Measurements from ENCODE around the gene METTL21A.
"Not testable (repeated sequence)": the region's sequence is repeated elsewhere in the genome, so short reads cannot be mapped to it uniquely, and the experiment has no call there.

METTL21A gene

DNA sequence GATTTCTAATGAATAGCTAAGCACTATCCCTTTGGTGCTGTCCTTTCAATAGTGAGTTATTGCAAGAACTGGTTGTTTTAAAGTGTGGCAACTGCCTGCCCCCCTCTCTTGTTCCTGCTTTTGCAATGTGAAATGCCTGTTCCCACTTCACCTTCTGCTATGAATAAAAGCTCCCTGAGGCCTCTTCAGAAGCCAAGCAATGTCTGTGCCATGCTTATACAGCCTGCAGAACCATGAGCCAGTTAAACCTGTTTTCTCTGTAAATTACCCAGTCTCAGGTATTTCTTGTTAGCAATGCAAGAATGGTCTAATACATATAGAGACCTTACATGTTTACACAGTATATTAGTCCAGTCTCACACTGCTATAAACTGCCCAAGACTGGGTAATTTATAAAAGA lies 15.0 kb upstream of the METTL21A start:
- in situ Hi-C loops (cut with HindIII; ENCODE audit: low sequenced_read_pairs): no loop called here
- DNase-seq (ENCODE audit: low read depth, low spot score): no peak
- H3K4me3 ChIP-seq (ENCODE audit: low read depth, low read length): no peak overlapping the region
- TF ChIP-seq, protein P1, sequence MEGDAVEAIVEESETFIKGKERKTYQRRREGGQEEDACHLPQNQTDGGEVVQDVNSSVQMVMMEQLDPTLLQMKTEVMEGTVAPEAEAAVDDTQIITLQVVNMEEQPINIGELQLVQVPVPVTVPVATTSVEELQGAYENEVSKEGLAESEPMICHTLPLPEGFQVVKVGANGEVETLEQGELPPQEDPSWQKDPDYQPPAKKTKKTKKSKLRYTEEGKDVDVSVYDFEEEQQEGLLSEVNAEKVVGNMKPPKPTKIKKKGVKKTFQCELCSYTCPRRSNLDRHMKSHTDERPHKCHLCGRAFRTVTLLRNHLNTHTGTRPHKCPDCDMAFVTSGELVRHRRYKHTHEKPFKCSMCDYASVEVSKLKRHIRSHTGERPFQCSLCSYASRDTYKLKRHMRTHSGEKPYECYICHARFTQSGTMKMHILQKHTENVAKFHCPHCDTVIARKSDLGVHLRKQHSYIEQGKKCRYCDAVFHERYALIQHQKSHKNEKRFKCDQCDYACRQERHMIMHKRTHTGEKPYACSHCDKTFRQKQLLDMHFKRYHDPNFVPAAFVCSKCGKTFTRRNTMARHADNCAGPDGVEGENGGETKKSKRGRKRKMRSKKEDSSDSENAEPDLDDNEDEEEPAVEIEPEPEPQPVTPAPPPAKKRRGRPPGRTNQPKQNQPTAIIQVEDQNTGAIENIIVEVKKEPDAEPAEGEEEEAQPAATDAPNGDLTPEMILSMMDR (IDR thresholded peaks at IDR 0.05; ENCODE audit: low read depth, low read length): no peak

DNA sequence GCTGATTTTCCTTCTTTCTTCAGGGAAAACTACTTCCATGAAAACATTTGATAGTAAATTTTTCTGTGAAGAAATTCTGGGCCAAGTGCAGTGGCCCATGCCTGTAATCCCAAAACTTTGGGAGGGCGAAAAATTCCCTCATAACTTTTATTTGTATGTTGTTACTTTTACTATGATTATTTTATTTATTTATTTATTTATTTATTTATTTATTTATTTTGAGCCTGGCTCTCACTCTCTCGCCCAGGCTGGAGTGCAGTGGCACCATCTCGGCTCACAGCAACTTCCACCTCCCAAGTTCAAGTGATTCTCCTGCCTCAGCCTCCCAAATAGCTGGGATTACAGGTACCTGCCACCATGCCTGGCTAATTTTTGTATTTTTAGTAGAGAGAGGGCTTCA lies 14.1 kb upstream of the METTL21A start:
- DNase-seq (ENCODE audit: low read depth, low spot score); in situ Hi-C loops (cut with HindIII; ENCODE audit: low sequenced_read_pairs); H3K4me3 ChIP-seq (ENCODE audit: low read depth, low read length): not testable (repeated sequence)

DNA sequence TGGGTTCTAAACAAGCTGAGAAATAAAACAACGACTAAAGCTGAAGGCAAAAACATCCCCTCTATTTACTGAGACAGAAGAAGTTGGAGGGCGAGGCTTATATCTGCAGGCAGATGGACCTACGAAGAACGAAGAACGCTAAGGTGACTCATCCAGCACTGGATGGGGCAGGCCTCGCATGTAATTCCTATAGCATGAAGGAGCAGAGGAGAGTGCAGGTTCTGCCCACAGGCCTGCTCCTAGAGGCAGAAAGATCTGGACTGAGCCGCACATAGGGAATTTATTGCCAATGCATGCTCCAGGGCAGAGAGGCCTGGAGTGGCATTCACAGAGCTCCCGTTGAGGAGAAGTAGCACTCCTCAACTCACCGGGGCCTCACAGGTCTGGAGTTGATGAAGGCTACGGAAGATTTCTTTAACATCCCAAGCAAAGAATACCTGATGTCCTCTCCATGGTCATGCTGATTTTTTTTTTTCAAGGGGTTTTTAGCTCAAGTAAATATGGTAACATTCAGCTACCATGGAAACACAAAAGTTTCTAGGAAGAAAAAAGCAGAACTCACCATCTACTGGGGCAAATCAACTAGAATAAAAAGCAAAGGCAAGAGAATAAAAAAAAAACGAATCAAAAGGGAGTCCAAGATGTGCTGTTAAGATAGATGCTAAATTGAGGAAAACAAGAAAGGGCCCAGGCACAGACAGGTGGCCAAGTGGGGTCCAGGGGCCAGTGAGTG lies 10.4 kb upstream of the METTL21A start:
- H3K4me3 ChIP-seq (ENCODE audit: low read depth, low read length): no peak overlapping the region
- no peak for DNase-seq (ENCODE audit: low read depth, low spot score)
- TF ChIP-seq, protein P1 (IDR thresholded peaks at IDR 0.05; ENCODE audit: low read depth, low read length): no peak
- in situ Hi-C loops (cut with HindIII; ENCODE audit: low sequenced_read_pairs): no loop called here

DNA sequence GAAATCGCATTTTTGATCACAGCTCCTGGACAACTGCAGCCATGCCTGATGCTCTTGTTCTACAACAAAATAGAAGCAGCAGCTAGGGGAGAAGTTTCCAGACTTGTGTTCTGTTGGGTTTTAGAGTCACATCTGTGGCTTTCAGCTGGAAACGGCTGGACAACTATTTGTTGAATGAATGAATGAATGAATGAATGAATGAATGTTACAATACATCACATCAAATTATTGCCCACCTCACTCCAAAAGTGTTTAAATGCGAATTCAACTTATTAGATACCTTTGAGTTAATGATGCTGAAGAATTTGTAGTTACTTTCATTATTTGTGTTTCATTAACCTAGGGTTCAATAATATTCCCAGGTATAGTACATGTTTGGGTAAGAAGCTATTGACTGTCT lies 8.5 kb upstream of the METTL21A start:
- in situ Hi-C loops (cut with HindIII; ENCODE audit: low sequenced_read_pairs): no loop called here
- DNase-seq (ENCODE audit: low read depth, low spot score): no peak
- no peak overlapping the region for H3K4me3 ChIP-seq (ENCODE audit: low read depth, low read length)
- TF ChIP-seq, protein P1 (IDR thresholded peaks at IDR 0.05; ENCODE audit: low read depth, low read length): no peak

DNA sequence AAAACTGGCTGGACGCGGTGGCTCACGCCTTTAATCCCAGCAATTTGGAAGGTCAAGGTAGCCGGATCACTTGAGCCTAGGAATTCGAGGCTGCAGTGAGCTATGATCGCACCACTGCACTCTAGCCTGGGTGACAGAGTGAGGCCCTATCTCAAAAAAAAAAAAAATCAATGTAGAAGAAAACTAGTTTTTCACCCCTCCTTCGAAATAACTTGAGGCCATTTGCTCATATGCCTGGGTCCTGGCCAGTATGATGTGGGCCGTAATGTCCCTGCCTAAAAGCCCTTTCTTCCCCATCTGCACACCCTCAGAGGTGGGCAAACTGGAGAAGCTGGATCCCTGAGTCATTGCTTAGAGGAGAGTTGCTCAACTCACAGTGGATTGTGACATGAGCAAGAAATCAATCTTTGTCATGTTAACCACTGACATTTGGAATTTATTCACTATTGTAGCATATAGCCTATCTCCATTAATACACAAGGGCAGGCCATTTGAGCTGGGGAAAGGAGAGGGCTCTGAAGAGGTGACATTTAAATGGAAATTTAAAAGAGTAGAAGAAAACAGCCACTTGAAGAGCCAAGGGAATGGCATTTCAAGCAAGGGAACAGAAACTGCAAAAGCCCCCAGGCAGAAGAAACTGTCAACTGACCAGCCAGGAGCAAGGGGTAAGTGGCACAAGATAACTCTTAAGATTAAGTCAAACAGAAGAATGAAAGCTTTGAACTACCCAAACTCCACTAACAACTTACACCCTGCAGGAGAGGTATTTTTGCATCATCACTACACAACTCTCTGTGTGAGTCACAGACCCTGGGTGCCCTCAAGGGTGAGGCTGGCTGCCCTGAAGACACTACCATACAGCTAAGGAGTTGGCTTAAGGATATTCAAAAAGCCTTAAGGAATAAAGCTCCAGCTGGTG lies 7.6 kb upstream of the METTL21A start:
- in situ Hi-C loops (cut with HindIII; ENCODE audit: low sequenced_read_pairs): no loop called here
- no peak overlapping the region for H3K4me3 ChIP-seq (ENCODE audit: low read depth, low read length)
- no peak for DNase-seq (ENCODE audit: low read depth, low spot score)
- TF ChIP-seq, protein P1 (IDR thresholded peaks at IDR 0.05; ENCODE audit: low read depth, low read length): no peak

DNA sequence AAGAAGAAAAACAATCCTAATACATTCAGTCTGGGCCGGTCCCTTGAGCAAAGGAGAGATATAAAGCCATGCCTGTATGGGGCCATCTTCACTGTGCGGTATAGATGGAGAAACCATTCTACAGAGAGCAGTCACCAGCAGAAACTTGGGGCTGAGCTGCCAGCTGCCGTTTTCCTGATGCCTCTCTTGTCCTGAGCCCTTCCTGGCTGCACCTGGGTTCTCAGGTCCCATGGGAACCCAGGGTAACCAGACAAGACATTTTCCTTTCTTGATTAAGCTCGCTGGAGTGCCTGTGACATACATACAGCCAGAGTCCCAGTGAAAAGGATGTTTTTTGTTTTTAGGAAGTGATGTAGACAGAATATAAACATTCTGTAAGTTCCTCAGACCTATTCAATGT lies 5.3 kb upstream of the METTL21A start:
- TF ChIP-seq, protein P1 (IDR thresholded peaks at IDR 0.05; ENCODE audit: low read depth, low read length): no peak
- H3K4me3 ChIP-seq (ENCODE audit: low read depth, low read length): no peak overlapping the region
- in situ Hi-C loops (cut with HindIII; ENCODE audit: low sequenced_read_pairs): no loop called here
- no peak for DNase-seq (ENCODE audit: low read depth, low spot score)

DNA sequence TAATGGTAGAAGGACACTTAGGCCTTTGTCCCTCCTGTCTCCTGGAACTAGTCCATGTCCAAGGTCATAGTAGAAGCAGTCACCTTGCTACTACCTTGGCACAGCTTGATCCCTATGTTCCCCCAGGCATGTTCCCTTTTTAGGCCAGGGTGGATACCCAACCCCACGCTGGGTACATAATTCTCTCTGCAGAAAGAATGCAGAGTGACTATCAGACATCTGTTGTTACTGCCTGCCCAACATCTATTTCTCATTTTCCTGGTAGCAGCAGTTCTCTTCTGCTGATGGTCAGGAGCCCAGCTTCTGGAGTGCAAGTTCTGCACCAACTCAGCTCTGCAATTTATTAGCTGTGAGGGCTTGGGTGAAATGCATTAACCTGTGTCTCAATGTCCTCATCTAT lies 4.4 kb upstream of the METTL21A start:
- DNase-seq (ENCODE audit: low read depth, low spot score): no peak
- H3K4me3 ChIP-seq (ENCODE audit: low read depth, low read length): no peak overlapping the region
- TF ChIP-seq, protein P1 (IDR thresholded peaks at IDR 0.05; ENCODE audit: low read depth, low read length): no peak
- in situ Hi-C loops (cut with HindIII; ENCODE audit: low sequenced_read_pairs): no loop called here
